ENCODE results near the gene MTSS2.

The MTSS2 gene

GRCh38 chr16:70710422-70711210, 24.8 kb upstream of the MTSS2 start:
- Histone ChIP-seq H3K9me3 (replicated peaks in 1 of 2; ENCODE audit: control insufficient read depth in 2 of 2, insufficient read depth in 1 of 2, low read depth in 1 of 2, low read length in 2 of 2) (no peaks in the 10 kb centered on the region), H3K4me2 (ENCODE audit: insufficient read depth, low read length, poor library complexity, severe bottlenecking) (no peak overlapping the region), H3K27ac (replicated peaks; ENCODE audit: low read length) (no peak overlapping the region), H2AFZ (ENCODE audit: low read length) (no peak overlapping the region), H2AK5ac (ENCODE audit: low read depth, low read length) (peak overlapping the region; percentile 49), H4K8ac (ENCODE audit: low read depth, low read length) (no peak overlapping the region), H3K79me1 (ENCODE audit: low read depth, low read length) (peaks cover 2% of the 10 kb centered on the region), H3K36me3 (replicated peaks in 1 of 2; ENCODE audit: control insufficient read depth in 2 of 2, insufficient read depth in 2 of 2, low read length in 2 of 2) (peaks cover 0 to 3% of the 10 kb centered on the region in 2 donors), H3K9ac (ENCODE audit: low read depth, low read length, poor library complexity) (peak overlapping the region; percentile 12), H2BK5ac (ENCODE audit: low read length) (peak overlapping the region; percentile 55), H3K4me1 (ENCODE audit: control insufficient read depth in 2 of 2, insufficient read depth in 1 of 2, low read depth in 1 of 2, low read length in 2 of 2) (peaks cover 17 to 21% of the 10 kb centered on the region in 2 donors), H3K4ac (ENCODE audit: low read length) (no peak overlapping the region), H2BK12ac (ENCODE audit: low read length) (no peak overlapping the region), H4K91ac (ENCODE audit: low read depth, low read length, poor library complexity) (no peak overlapping the region), H3K18ac (ENCODE audit: low read length) (peak overlapping the region; percentile 74), H3K27me3 (ENCODE audit: control insufficient read depth in 3 of 3, insufficient read depth in 3 of 3, low read depth in 1 of 3, low read length in 3 of 3) (no peaks in the 10 kb centered on the region), H3K14ac (ENCODE audit: low read length) (peak overlapping the region; percentile 83), H2BK120ac (ENCODE audit: low read depth, low read length) (peak overlapping the region; percentile 54), H3K4me3 (ENCODE audit: low read length in 2 of 2) (no peak overlapping the region), H2BK15ac (ENCODE audit: low read length) (no peak overlapping the region), H3K23ac (ENCODE audit: low read depth, low read length, poor library complexity) (peak overlapping the region; percentile 50)
- DNase-seq (ENCODE audit: low spot score): no peak
- WGBS, 2 donors (ENCODE audit: extremely low coverage in 2 of 2, insufficient read length in 2 of 2, insufficient replicate concordance in 1 of 2): no CpG with 5 or more reads among the region's 31 CpGs

GRCh38 chr16:70709942-70710341, 24.1 kb upstream of the MTSS2 start:
- Histone ChIP-seq H2AFZ (ENCODE audit: low read length) (no peak overlapping the region), H3K9ac (ENCODE audit: low read depth, low read length, poor library complexity) (no peak overlapping the region), H2AK5ac (ENCODE audit: low read depth, low read length) (peak overlapping the region; percentile 35), H3K79me1 (ENCODE audit: low read depth, low read length) (peaks cover 2% of the 10 kb centered on the region), H3K27me3 (ENCODE audit: control insufficient read depth in 3 of 3, insufficient read depth in 3 of 3, low read depth in 1 of 3, low read length in 3 of 3) (no peaks in the 10 kb centered on the region), H2BK5ac (ENCODE audit: low read length) (no peak overlapping the region), H3K23ac (ENCODE audit: low read depth, low read length, poor library complexity) (peak overlapping the region; percentile 34), H2BK15ac (ENCODE audit: low read length) (no peak overlapping the region), H3K4ac (ENCODE audit: low read length) (peak overlapping the region; percentile 24), H3K27ac (replicated peaks; ENCODE audit: low read length) (no peak overlapping the region), H3K4me2 (ENCODE audit: insufficient read depth, low read length, poor library complexity, severe bottlenecking) (no peak overlapping the region), H3K4me3 (ENCODE audit: low read length in 2 of 2) (no peak overlapping the region), H3K18ac (ENCODE audit: low read length) (peak overlapping the region; percentile 74), H4K91ac (ENCODE audit: low read depth, low read length, poor library complexity) (no peak overlapping the region), H4K8ac (ENCODE audit: low read depth, low read length) (peak overlapping the region; percentile 4), H3K9me3 (replicated peaks in 1 of 2; ENCODE audit: control insufficient read depth in 2 of 2, insufficient read depth in 1 of 2, low read depth in 1 of 2, low read length in 2 of 2) (no peaks in the 10 kb centered on the region), H3K36me3 (replicated peaks in 1 of 2; ENCODE audit: control insufficient read depth in 2 of 2, insufficient read depth in 2 of 2, low read length in 2 of 2) (peaks cover 0 to 3% of the 10 kb centered on the region in 2 donors), H3K4me1 (ENCODE audit: control insufficient read depth in 2 of 2, insufficient read depth in 1 of 2, low read depth in 1 of 2, low read length in 2 of 2) (peaks cover 12 to 16% of the 10 kb centered on the region in 2 donors), H3K14ac (ENCODE audit: low read length) (peak overlapping the region; percentile 59), H2BK12ac (ENCODE audit: low read length) (peak overlapping the region; percentile 7), H2BK120ac (ENCODE audit: low read depth, low read length) (no peak overlapping the region)
- WGBS, 2 donors (ENCODE audit: extremely low coverage in 2 of 2, insufficient read length in 2 of 2, insufficient replicate concordance in 1 of 2): no CpG with 5 or more reads among the region's 7 CpGs
- no peak for DNase-seq (ENCODE audit: low spot score)

GRCh38 chr16:70709457-70709856, 23.6 kb upstream of the MTSS2 start:
- Histone ChIP-seq H4K91ac (ENCODE audit: low read depth, low read length, poor library complexity) (no peak overlapping the region), H4K8ac (ENCODE audit: low read depth, low read length) (no peak overlapping the region), H3K4me2 (ENCODE audit: insufficient read depth, low read length, poor library complexity, severe bottlenecking) (no peak overlapping the region), H2AK5ac (ENCODE audit: low read depth, low read length) (no peak overlapping the region), H3K18ac (ENCODE audit: low read length) (no peak overlapping the region), H3K36me3 (replicated peaks in 1 of 2; ENCODE audit: control insufficient read depth in 2 of 2, insufficient read depth in 2 of 2, low read length in 2 of 2) (peaks cover 0 to 3% of the 10 kb centered on the region in 2 donors), H3K79me1 (ENCODE audit: low read depth, low read length) (peaks cover 2% of the 10 kb centered on the region), H3K4ac (ENCODE audit: low read length) (no peak overlapping the region), H3K4me1 (ENCODE audit: control insufficient read depth in 2 of 2, insufficient read depth in 1 of 2, low read depth in 1 of 2, low read length in 2 of 2) (peaks cover 10 to 14% of the 10 kb centered on the region in 2 donors), H3K14ac (ENCODE audit: low read length) (no peak overlapping the region), H2BK120ac (ENCODE audit: low read depth, low read length) (no peak overlapping the region), H2BK15ac (ENCODE audit: low read length) (no peak overlapping the region), H3K9ac (ENCODE audit: low read depth, low read length, poor library complexity) (no peak overlapping the region), H2AFZ (ENCODE audit: low read length) (no peak overlapping the region), H2BK12ac (ENCODE audit: low read length) (no peak overlapping the region), H3K4me3 (ENCODE audit: low read length in 2 of 2) (no peak overlapping the region), H2BK5ac (ENCODE audit: low read length) (no peak overlapping the region), H3K27me3 (ENCODE audit: control insufficient read depth in 3 of 3, insufficient read depth in 3 of 3, low read depth in 1 of 3, low read length in 3 of 3) (no peaks in the 10 kb centered on the region), H3K27ac (replicated peaks; ENCODE audit: low read length) (no peak overlapping the region), H3K23ac (ENCODE audit: low read depth, low read length, poor library complexity) (no peak overlapping the region), H3K9me3 (replicated peaks in 1 of 2; ENCODE audit: control insufficient read depth in 2 of 2, insufficient read depth in 1 of 2, low read depth in 1 of 2, low read length in 2 of 2) (no peaks in the 10 kb centered on the region)
- DNase-seq (ENCODE audit: low spot score): no peak
- no CpG with 5 or more reads among the region's 5 CpGs for WGBS, 2 donors (ENCODE audit: extremely low coverage in 2 of 2, insufficient read length in 2 of 2, insufficient replicate concordance in 1 of 2)

- H3K18ac ChIP-seq (ENCODE audit: low read length): peak overlapping the region; percentile 67
- no peak overlapping the region for H4K91ac ChIP-seq (ENCODE audit: low read depth, low read length, poor library complexity)
- H2BK120ac ChIP-seq (ENCODE audit: low read depth, low read length): no peak overlapping the region
- H3K36me3 ChIP-seq (replicated peaks in 1 of 2; ENCODE audit: control insufficient read depth in 2 of 2, insufficient read depth in 2 of 2, low read length in 2 of 2): peaks cover 0 to 3% of the 10 kb centered on the region in 2 donors
- no peak overlapping the region for H4K8ac ChIP-seq (ENCODE audit: low read depth, low read length)
- no peak overlapping the region for H2BK12ac ChIP-seq (ENCODE audit: low read length)
- no peak for DNase-seq (ENCODE audit: low spot score)
- H3K4me3 ChIP-seq (ENCODE audit: low read length in 2 of 2): peak overlapping the region in 1 of 2 donors; percentile 17
- no peak overlapping the region for H3K4ac ChIP-seq (ENCODE audit: low read length)
- WGBS, 2 donors (ENCODE audit: extremely low coverage in 2 of 2, insufficient read length in 2 of 2, insufficient replicate concordance in 1 of 2): no CpG with 5 or more reads among the region's 20 CpGs
- no peaks in the 10 kb centered on the region for H3K27me3 ChIP-seq (ENCODE audit: control insufficient read depth in 3 of 3, insufficient read depth in 3 of 3, low read depth in 1 of 3, low read length in 3 of 3)
- no peak overlapping the region for H3K27ac ChIP-seq (replicated peaks; ENCODE audit: low read length)
- H2BK5ac ChIP-seq (ENCODE audit: low read length): no peak overlapping the region
- H2BK15ac ChIP-seq (ENCODE audit: low read length): no peak overlapping the region
- no peak overlapping the region for H3K9ac ChIP-seq (ENCODE audit: low read depth, low read length, poor library complexity)
- H3K79me1 ChIP-seq (ENCODE audit: low read depth, low read length): peaks cover 5% of the 10 kb centered on the region
- no peak overlapping the region for H3K23ac ChIP-seq (ENCODE audit: low read depth, low read length, poor library complexity)
- H3K4me2 ChIP-seq (ENCODE audit: insufficient read depth, low read length, poor library complexity, severe bottlenecking): no peak overlapping the region
- H3K4me1 ChIP-seq (ENCODE audit: control insufficient read depth in 2 of 2, insufficient read depth in 1 of 2, low read depth in 1 of 2, low read length in 2 of 2): peaks cover 15 to 19% of the 10 kb centered on the region in 2 donors
- H3K14ac ChIP-seq (ENCODE audit: low read length): no peak overlapping the region
- peak overlapping the region; percentile 64 for H2AK5ac ChIP-seq (ENCODE audit: low read depth, low read length)
- H2AFZ ChIP-seq (ENCODE audit: low read length): no peak overlapping the region
- H3K9me3 ChIP-seq (replicated peaks in 1 of 2; ENCODE audit: control insufficient read depth in 2 of 2, insufficient read depth in 1 of 2, low read depth in 1 of 2, low read length in 2 of 2): no peaks in the 10 kb centered on the region
Measured at GRCh38 chr16:70708366-70709246, 22.8 kb upstream of the MTSS2 start.
